Activated B cell treated with CpG ODN at 0.5 μM for 24 hours (primary cell): Measurements from ENCODE around the gene ALDH18A1. TPM values are rescaled to one million over a fixed set of nuclear protein-coding genes. Genes with fewer than 3 reads are reported as not detected.

ENCODE experiments used
- ATAC-seq: fragments of 200-7000 bp; cut with Tn5 transposase; one replicate; pipeline ENCODE4 v1.10.0; 2021; ENCODE audit warnings: low read depth, mild to moderate bottlenecking, moderate library complexity
- CTCF ChIA-PET: fragments of 350-600 bp; sonication (Branson Sonifier 250); formaldehyde crosslinking; loops from one replicate; lab custom pipeline; 2021; ENCODE audit warnings: antibody characterized with exemption; lab: Charles Lee
- POLR2A ChIA-PET: fragments of 350-600 bp; sonication (Branson Sonifier 250); formaldehyde crosslinking; loops from one replicate; lab custom pipeline; 2021; ENCODE audit warnings: antibody characterized with exemption; lab: Charles Lee
- DNase-seq: peaks from one replicate; pipeline ENCODE4 v3.0.0; 2022
- H3K27ac Mint-ChIP-seq: one replicate; pipeline ENCODE4 v1.8.0; 2020; ENCODE audit warnings: mixed read lengths
- H3K27me3 Mint-ChIP-seq: one replicate; pipeline ENCODE4 v1.8.0; 2021; ENCODE audit warnings: mixed read lengths
- H3K36me3 Mint-ChIP-seq: one replicate; pipeline ENCODE4 v1.8.0; 2021; ENCODE audit warnings: low read depth, mixed read lengths
- H3K4me1 Mint-ChIP-seq: one replicate; pipeline ENCODE4 v1.8.0; 2021; ENCODE audit warnings: mixed read lengths
- H3K4me3 Mint-ChIP-seq: one replicate; pipeline ENCODE4 v1.8.0; 2020; ENCODE audit warnings: mild to moderate bottlenecking, mixed read lengths
- H3K9me3 Mint-ChIP-seq: one replicate; pipeline ENCODE4 v1.8.0; 2020; ENCODE audit warnings: mixed read lengths
- CTCF ChIP-seq: fragments of 200-600 bp; IDR thresholded peaks from one replicate; pipeline ENCODE4 v1.8.0; 2022; ENCODE audit warnings: antibody characterized with exemption, mild to moderate bottlenecking
- intact Hi-C: fragments of 100-400 bp; cut with micrococcal nuclease; formaldehyde crosslinking; loops from one replicate; pipeline ENCODE4 v1.15.1; 2024
- total RNA-seq: library from RNA; stranded (reverse); gene quantifications from 2 replicates; pipeline ENCODE4 v1.2.3, GENCODE V29; 2022

Gene ALDH18A1
- total RNA-seq, 1 donor from 2014 or later = 45.9 TPM

- POLR2A ChIA-PET = no interaction called here
- TF ChIP-seq CTCF = no peak
Observed at GRCh38 chr10:95601116-95601719, 55.3 kb downstream of the ALDH18A1 start.

GRCh38 chr10:95600158-95600557, 56.4 kb downstream of the ALDH18A1 start:
- Mint-ChIP-seq H3K36me3 (peaks cover 3% of the 10 kb centered on the region), H3K4me1 (no peaks in the 10 kb centered on the region), H3K4me3 (no peak overlapping the region), H3K9me3 (no peaks in the 10 kb centered on the region), H3K27ac (no peak overlapping the region), H3K27me3 (peaks cover 1% of the 10 kb centered on the region)
- DNase-seq (no peak), ATAC-seq (no peak)
- ChIA-PET POLR2A (no interaction called here), CTCF (interaction anchor here (0.7 to 3.4 kb wide), 3 partner anchors 18 to 237 kb away, joined by 3 to 19 read pairs (median 4); no protein-coding TSS in a partner anchor)
- intact Hi-C loops = loop anchor here (2.0 kb wide), 1 partner anchor 971 kb away; no protein-coding TSS in a partner anchor
- TF ChIP-seq CTCF = no peak

More at GRCh38 chr10:95601116-95601719, 55.3 kb downstream of the ALDH18A1 start:
- Mint-ChIP-seq H3K9me3 (no peaks in the 10 kb centered on the region), H3K4me1 (no peaks in the 10 kb centered on the region), H3K27me3 (peaks cover 1% of the 10 kb centered on the region), H3K27ac (no peak overlapping the region), H3K36me3 (peaks cover 13% of the 10 kb centered on the region), H3K4me3 (no peak overlapping the region)
- no peak for DNase-seq
- intact Hi-C loops = loop anchor here (1.0 to 2.0 kb wide), 3 partner anchors 171 to 972 kb away; no protein-coding TSS in a partner anchor
- CTCF ChIA-PET = interaction anchor here (1.2 to 3.4 kb wide), 3 partner anchors 170 to 175 kb away, joined by 5 to 19 read pairs (median 7); no protein-coding TSS in a partner anchor
- no peak for ATAC-seq

- POLR2A ChIA-PET = interaction anchor here (0.7 kb wide), 1 partner anchor 1505 kb away, joined by 3 read pairs; no protein-coding TSS in a partner anchor
Observed at GRCh38 chr10:95597788-95598187, 58.7 kb downstream of the ALDH18A1 start.

GRCh38 chr10:95588025-95588424, 68.5 kb downstream of the ALDH18A1 start:
- Mint-ChIP-seq H3K36me3 (no peaks in the 10 kb centered on the region), H3K27ac (no peak overlapping the region), H3K4me1 (no peaks in the 10 kb centered on the region), H3K27me3 (peaks cover 14% of the 10 kb centered on the region), H3K4me3 (no peak overlapping the region), H3K9me3 (no peaks in the 10 kb centered on the region)
- CTCF ChIA-PET = no interaction called here
- ATAC-seq = no peak
- no peak for DNase-seq
- POLR2A ChIA-PET = no interaction called here
- intact Hi-C loops = no loop called here
- no peak for TF ChIP-seq CTCF

More at GRCh38 chr10:95597788-95598187, 58.7 kb downstream of the ALDH18A1 start:
- ATAC-seq (no peak), DNase-seq (no peak)
- Mint-ChIP-seq H3K4me1 (no peaks in the 10 kb centered on the region), H3K4me3 (no peak overlapping the region), H3K27me3 (peaks cover 4% of the 10 kb centered on the region), H3K36me3 (no peaks in the 10 kb centered on the region), H3K27ac (no peak overlapping the region), H3K9me3 (no peaks in the 10 kb centered on the region)
- TF ChIP-seq CTCF = no peak
- intact Hi-C loops = loop anchor here (10.0 kb wide), 1 partner anchor 353 kb away; no protein-coding TSS in a partner anchor
- CTCF ChIA-PET = interaction anchor here (3.4 kb wide), 1 partner anchor 167 kb away, joined by 19 read pairs; no protein-coding TSS in a partner anchor

- DNase-seq (no peak), ATAC-seq (no peak)
- intact Hi-C loops = no loop called here
- CTCF ChIA-PET = no interaction called here
- Mint-ChIP-seq H3K36me3 (no peaks in the 10 kb centered on the region), H3K4me1 (no peaks in the 10 kb centered on the region), H3K9me3 (no peaks in the 10 kb centered on the region), H3K27me3 (peaks cover 12% of the 10 kb centered on the region), H3K4me3 (no peak overlapping the region), H3K27ac (no peak overlapping the region)
- POLR2A ChIA-PET = no interaction called here
- no peak for TF ChIP-seq CTCF
Observed at GRCh38 chr10:95579835-95580535, 76.5 kb downstream of the ALDH18A1 start.
